KG1 (cell line): ENCODE results near the gene VASN.

Experiments
- DNase-seq: peaks from one replicate; lab custom pipeline; 2025; lab: John Stamatoyannopoulos, UW

Gene VASN

DNA sequence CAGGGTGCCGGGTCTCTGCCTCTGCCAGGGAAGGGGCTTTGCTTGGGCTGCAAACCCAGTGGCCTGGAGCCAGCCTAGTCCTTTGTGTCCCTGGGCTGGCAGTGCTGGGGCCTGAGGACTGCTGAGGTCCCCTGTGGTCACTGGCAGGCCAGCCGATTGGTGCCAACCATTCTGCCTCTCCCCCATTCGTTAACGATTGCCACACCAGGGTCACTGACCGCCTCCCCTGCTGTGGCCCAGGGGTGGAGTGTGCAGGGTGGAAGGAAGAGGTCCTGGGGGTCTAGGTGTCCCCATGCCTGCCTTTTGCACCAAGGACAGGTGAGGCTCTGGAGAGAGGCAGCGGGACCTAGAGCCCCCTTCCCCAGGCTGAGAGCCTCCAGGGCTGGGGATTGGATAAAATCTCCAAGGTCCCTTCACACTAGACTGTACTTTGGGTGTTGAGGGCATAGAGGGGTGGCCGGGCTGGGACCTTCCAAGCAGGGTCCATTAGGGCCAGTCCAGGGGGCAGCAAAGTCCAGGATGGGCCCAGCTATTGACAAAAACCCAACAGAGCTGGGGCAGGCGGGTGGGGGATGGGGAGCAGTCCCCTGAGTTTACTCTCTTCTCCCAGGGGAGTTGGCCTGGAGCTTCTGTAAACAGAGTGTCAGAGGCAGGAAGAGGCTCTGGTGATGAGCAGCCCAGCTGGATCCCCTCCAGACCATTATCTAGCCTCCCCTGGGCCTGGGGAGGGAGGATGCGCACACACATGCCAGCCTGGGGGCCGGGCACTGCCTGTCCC is 1.1 kb downstream of the VASN start:
- DNase-seq, result no peak

GRCh38 chr16:4373356-4373908 is 1.8 kb downstream of the VASN start:
- DNase-seq, result no peak

GRCh38 chr16:4373909-4374742 is 2.5 kb downstream of the VASN start:
- no peak for DNase-seq

DNA sequence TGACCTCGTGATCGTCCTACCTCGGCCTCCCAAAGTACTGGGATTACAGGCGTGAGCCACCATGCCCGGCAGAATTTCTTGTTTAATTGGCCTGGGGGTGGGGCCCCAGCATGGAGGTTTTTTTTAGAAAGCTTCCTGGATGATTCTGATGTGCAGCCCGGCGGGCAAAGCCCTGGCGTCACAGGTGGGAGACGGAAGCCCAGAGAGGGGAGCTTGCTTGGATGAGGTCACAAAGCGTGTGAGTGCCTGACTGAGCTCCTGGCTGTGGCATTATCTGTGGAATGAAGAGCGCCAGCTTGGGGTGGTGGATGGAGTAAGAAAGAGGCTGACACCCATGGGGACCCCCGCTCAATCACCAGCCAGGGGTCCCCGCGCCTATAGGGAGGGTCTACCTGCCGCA is 4.1 kb downstream of the VASN start:
- DNase-seq, result no peak

- no peak for DNase-seq
Measured at GRCh38 chr16:4376126-4376892, 4.7 kb downstream of the VASN start.

GRCh38 chr16:4376893-4377572 is 5.4 kb downstream of the VASN start:
- DNase-seq, result no peak

DNA sequence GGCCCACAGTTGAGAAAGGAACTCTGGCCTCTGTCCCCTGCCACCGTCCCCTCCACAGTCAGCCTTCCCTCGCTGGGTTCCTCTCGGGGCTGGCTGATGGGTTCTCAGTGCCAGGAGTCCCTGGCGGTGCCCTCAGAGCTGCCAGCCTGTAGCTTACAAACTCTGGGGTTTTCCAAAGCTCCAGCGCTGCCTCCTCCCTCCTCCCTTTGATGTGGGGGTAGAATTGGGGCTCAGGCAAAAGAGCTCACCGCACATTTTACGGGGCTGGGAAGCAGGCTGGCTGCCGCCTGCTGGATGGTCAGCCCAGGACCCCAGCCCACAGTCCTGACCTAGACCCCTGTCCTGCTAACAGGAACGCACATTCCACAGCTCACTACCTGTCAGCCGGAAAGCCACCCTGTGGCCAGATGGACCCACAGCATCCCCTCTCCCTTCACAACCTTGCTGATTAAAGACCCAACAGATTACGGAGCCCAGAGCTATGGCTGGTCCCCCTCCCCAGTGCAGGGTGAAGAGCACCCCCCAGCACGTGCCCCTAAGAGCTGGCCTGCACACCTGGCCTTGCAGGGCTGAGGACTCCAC is 6.0 kb downstream of the VASN start:
- DNase-seq, result no peak

- DNase-seq, result no peak
Measured at GRCh38 chr16:4378161-4378666, 6.6 kb downstream of the VASN start.

DNA sequence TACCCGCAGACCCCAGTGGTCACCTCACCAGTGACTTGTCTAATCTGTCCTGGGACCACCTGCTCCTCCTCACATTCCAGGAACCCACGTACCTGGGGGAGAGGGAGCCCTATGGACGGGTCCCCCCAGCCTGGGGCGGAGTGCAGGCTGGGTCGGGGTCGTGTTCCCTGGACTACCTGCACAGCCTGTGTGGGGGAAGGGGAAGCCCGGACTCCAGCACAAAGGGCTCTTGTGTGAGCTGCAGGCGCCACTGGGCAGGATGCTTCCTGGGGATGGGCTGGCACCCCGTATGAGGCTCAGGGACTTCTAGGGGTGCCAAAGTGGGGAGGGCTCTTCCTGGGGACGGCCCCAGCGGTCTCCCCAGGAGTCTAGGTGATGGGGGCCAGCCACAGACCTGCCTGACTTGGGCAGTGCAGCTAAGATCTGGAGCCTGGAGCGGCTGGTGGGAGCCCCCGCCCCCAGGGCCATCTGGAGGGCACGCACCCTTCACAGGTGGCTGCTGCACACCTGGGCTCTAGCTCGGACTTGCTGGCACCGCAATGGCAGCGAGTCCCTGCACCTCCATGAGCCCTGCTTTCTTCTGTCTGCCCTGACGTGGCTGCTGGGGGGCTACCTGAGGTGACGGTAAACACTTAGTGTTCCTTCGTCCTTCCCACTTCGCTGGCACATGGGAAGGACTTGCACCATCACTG is 7.5 kb downstream of the VASN start:
- no peak for DNase-seq

GRCh38 chr16:4380119-4381063 is 8.7 kb downstream of the VASN start:
- no peak for DNase-seq

DNA sequence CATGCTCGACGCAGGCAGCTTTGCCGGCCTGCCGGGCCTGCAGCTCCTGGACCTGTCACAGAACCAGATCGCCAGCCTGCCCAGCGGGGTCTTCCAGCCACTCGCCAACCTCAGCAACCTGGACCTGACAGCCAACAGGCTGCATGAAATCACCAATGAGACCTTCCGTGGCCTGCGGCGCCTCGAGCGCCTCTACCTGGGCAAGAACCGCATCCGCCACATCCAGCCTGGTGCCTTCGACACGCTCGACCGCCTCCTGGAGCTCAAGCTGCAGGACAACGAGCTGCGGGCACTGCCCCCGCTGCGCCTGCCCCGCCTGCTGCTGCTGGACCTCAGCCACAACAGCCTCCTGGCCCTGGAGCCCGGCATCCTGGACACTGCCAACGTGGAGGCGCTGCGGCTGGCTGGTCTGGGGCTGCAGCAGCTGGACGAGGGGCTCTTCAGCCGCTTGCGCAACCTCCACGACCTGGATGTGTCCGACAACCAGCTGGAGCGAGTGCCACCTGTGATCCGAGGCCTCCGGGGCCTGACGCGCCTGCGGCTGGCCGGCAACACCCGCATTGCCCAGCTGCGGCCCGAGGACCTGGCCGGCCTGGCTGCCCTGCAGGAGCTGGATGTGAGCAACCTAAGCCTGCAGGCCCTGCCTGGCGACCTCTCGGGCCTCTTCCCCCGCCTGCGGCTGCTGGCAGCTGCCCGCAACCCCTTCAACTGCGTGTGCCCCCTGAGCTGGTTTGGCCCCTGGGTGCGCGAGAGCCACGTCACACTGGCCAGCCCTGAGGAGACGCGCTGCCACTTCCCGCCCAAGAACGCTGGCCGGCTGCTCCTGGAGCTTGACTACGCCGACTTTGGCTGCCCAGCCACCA is 9.7 kb downstream of the VASN start:
- DNase-seq, result no peak

DNA sequence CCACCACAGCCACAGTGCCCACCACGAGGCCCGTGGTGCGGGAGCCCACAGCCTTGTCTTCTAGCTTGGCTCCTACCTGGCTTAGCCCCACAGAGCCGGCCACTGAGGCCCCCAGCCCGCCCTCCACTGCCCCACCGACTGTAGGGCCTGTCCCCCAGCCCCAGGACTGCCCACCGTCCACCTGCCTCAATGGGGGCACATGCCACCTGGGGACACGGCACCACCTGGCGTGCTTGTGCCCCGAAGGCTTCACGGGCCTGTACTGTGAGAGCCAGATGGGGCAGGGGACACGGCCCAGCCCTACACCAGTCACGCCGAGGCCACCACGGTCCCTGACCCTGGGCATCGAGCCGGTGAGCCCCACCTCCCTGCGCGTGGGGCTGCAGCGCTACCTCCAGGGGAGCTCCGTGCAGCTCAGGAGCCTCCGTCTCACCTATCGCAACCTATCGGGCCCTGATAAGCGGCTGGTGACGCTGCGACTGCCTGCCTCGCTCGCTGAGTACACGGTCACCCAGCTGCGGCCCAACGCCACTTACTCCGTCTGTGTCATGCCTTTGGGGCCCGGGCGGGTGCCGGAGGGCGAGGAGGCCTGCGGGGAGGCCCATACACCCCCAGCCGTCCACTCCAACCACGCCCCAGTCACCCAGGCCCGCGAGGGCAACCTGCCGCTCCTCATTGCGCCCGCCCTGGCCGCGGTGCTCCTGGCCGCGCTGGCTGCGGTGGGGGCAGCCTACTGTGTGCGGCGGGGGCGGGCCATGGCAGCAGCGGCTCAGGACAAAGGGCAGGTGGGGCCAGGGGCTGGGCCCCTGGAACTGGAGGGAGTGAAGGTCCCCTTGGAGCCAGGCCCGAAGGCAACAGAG is 10.5 kb downstream of the VASN start:
- DNase-seq, result no peak

- no peak for DNase-seq
Measured at GRCh38 chr16:4382795-4383357, 11.2 kb downstream of the VASN start.

GRCh38 chr16:4383591-4384444 is 12.2 kb downstream of the VASN start:
- DNase-seq, result no peak

DNA sequence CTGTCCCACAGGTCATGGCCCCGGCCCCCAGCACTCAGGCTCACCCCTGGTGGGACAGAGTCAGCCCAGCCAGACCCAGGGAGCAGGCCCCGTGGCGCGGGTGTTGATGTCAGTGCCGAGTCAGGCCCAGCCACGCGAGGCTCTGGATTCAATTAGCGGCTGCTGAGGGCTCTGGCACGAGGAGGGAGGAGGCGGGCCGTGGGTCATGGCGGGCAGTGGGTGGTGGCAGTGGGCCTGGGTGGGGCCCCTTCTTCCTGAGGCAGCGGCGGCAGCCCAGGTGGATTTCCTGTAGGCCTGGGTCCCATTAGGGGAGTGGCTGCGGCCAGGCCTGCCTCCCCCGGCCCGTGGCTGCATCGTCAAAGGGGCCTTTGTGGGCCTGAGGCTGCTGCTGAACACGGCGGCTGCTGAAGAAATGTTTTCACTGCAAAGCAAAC is 12.9 kb downstream of the VASN start:
- DNase-seq, result no peak
